Measurements from ENCODE around the gene SSBP2.

DNA sequence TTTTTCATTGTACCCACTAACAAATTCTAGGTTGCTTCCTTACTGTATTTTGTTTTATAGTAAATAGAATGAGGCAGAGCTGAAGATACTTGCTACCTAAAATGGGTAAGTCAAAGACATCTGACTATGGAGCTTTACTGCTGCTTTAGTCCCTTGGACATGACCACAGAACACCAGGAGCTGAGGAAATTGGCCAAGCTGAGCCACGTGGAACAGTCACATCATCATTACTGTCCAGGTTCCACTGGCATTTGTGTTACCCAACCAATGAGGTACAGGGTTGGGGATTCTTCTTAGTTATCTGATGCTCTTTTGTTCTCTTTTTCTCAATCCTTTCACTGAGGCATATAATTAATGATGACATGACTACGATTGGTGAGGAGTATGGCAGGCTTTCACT, 47.1 kb downstream of the SSBP2 start:
- no peak for TF ChIP-seq CTCF (IDR thresholded peaks at IDR 0.05; ENCODE audit: insufficient read depth, low read length)
- no peak for TF ChIP-seq POLR2AphosphoS5 (IDR thresholded peaks at IDR 0.05; ENCODE audit: low read depth)
- no peak for TF ChIP-seq GABPA (IDR thresholded peaks at IDR 0.05; ENCODE audit: low read depth)
- TF ChIP-seq, protein P1, sequence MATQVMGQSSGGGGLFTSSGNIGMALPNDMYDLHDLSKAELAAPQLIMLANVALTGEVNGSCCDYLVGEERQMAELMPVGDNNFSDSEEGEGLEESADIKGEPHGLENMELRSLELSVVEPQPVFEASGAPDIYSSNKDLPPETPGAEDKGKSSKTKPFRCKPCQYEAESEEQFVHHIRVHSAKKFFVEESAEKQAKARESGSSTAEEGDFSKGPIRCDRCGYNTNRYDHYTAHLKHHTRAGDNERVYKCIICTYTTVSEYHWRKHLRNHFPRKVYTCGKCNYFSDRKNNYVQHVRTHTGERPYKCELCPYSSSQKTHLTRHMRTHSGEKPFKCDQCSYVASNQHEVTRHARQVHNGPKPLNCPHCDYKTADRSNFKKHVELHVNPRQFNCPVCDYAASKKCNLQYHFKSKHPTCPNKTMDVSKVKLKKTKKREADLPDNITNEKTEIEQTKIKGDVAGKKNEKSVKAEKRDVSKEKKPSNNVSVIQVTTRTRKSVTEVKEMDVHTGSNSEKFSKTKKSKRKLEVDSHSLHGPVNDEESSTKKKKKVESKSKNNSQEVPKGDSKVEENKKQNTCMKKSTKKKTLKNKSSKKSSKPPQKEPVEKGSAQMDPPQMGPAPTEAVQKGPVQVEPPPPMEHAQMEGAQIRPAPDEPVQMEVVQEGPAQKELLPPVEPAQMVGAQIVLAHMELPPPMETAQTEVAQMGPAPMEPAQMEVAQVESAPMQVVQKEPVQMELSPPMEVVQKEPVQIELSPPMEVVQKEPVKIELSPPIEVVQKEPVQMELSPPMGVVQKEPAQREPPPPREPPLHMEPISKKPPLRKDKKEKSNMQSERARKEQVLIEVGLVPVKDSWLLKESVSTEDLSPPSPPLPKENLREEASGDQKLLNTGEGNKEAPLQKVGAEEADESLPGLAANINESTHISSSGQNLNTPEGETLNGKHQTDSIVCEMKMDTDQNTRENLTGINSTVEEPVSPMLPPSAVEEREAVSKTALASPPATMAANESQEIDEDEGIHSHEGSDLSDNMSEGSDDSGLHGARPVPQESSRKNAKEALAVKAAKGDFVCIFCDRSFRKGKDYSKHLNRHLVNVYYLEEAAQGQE (IDR thresholded peaks at IDR 0.05; ENCODE audit: insufficient replicate concordance, low read depth), result no peak

All from HL-60 (cell line).